ENCODE data around the gene PDLIM7. TPM values are rescaled to one million over a fixed set of nuclear protein-coding genes. Genes with fewer than 3 reads are reported as not detected.
A peak's percentile ranks its signal among the peaks of the same experiment; 100 is the strongest.

Gene PDLIM7
- total and polyA plus RNA-seq, 2 of the 8 experiments (the other 6 are each of a cell fraction or from before 2014, with no cell fraction given): 67.3 to 94.2 TPM

DNA sequence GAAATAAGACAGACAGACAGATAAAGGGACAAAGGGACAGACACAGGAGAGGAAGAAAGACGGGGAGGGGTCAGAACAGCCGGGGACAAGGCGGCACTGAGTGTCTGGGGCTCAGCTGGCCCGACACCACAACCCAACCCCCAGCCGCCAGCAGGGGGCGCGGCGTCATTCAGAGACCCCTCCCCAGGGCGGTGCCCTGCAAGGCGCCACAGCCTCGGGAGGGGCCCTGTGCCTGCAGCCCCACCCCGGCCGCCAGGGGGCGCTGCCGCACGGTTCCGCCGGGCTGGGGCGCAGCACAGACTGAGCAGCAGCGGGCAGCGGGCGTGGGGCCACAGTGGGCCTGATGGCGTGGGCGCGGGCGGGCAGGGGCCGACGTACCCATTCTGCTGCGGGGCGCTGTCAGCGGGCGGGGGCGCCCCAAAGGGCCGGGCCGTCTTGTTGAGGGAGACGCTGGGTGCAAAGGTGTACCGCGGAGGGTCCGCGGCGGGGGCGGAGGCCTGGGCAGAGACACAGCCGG is 5.9 kb downstream of the PDLIM7 start (continued):
- TF ChIP-seq FOSL1 (IDR thresholded peaks at IDR 0.05; ENCODE audit: insufficient read depth, low read depth, low read length) (no peak), POU5F1 (IDR thresholded peaks at IDR 0.05; ENCODE audit: low read depth, low read length) (no peak), SIRT6 (IDR thresholded peaks at IDR 0.05; ENCODE audit: low read length) (no peak), BACH1 (IDR thresholded peaks at IDR 0.05; ENCODE audit: low read length) (no peak), JUND (IDR thresholded peaks at IDR 0.05; ENCODE audit: low read length) (no peak), CREB1 (IDR thresholded peaks at IDR 0.05) (peak; percentile 78), RBBP5 (IDR thresholded peaks at IDR 0.05; ENCODE audit: borderline replicate concordance, low read depth, low read length) (no peak), TBP (IDR thresholded peaks at IDR 0.05; ENCODE audit: low read depth, low read length) (no peak), TEAD4 (IDR thresholded peaks at IDR 0.05; ENCODE audit: low read depth, low read length) (0 out of 2 replicates have a peak, but pooled peaks have one; percentile 9), SP1 (IDR thresholded peaks at IDR 0.05; ENCODE audit: low read depth, low read length) (peak; percentile 66; the same call in 1 of the 2 replicates), SP4 (IDR thresholded peaks at IDR 0.05; ENCODE audit: low read length) (no peak)
- TF ChIP-seq, protein P1, sequence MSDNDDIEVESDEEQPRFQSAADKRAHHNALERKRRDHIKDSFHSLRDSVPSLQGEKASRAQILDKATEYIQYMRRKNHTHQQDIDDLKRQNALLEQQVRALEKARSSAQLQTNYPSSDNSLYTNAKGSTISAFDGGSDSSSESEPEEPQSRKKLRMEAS (IDR thresholded peaks at IDR 0.05): no peak
- TF ChIP-seq, protein P2, sequence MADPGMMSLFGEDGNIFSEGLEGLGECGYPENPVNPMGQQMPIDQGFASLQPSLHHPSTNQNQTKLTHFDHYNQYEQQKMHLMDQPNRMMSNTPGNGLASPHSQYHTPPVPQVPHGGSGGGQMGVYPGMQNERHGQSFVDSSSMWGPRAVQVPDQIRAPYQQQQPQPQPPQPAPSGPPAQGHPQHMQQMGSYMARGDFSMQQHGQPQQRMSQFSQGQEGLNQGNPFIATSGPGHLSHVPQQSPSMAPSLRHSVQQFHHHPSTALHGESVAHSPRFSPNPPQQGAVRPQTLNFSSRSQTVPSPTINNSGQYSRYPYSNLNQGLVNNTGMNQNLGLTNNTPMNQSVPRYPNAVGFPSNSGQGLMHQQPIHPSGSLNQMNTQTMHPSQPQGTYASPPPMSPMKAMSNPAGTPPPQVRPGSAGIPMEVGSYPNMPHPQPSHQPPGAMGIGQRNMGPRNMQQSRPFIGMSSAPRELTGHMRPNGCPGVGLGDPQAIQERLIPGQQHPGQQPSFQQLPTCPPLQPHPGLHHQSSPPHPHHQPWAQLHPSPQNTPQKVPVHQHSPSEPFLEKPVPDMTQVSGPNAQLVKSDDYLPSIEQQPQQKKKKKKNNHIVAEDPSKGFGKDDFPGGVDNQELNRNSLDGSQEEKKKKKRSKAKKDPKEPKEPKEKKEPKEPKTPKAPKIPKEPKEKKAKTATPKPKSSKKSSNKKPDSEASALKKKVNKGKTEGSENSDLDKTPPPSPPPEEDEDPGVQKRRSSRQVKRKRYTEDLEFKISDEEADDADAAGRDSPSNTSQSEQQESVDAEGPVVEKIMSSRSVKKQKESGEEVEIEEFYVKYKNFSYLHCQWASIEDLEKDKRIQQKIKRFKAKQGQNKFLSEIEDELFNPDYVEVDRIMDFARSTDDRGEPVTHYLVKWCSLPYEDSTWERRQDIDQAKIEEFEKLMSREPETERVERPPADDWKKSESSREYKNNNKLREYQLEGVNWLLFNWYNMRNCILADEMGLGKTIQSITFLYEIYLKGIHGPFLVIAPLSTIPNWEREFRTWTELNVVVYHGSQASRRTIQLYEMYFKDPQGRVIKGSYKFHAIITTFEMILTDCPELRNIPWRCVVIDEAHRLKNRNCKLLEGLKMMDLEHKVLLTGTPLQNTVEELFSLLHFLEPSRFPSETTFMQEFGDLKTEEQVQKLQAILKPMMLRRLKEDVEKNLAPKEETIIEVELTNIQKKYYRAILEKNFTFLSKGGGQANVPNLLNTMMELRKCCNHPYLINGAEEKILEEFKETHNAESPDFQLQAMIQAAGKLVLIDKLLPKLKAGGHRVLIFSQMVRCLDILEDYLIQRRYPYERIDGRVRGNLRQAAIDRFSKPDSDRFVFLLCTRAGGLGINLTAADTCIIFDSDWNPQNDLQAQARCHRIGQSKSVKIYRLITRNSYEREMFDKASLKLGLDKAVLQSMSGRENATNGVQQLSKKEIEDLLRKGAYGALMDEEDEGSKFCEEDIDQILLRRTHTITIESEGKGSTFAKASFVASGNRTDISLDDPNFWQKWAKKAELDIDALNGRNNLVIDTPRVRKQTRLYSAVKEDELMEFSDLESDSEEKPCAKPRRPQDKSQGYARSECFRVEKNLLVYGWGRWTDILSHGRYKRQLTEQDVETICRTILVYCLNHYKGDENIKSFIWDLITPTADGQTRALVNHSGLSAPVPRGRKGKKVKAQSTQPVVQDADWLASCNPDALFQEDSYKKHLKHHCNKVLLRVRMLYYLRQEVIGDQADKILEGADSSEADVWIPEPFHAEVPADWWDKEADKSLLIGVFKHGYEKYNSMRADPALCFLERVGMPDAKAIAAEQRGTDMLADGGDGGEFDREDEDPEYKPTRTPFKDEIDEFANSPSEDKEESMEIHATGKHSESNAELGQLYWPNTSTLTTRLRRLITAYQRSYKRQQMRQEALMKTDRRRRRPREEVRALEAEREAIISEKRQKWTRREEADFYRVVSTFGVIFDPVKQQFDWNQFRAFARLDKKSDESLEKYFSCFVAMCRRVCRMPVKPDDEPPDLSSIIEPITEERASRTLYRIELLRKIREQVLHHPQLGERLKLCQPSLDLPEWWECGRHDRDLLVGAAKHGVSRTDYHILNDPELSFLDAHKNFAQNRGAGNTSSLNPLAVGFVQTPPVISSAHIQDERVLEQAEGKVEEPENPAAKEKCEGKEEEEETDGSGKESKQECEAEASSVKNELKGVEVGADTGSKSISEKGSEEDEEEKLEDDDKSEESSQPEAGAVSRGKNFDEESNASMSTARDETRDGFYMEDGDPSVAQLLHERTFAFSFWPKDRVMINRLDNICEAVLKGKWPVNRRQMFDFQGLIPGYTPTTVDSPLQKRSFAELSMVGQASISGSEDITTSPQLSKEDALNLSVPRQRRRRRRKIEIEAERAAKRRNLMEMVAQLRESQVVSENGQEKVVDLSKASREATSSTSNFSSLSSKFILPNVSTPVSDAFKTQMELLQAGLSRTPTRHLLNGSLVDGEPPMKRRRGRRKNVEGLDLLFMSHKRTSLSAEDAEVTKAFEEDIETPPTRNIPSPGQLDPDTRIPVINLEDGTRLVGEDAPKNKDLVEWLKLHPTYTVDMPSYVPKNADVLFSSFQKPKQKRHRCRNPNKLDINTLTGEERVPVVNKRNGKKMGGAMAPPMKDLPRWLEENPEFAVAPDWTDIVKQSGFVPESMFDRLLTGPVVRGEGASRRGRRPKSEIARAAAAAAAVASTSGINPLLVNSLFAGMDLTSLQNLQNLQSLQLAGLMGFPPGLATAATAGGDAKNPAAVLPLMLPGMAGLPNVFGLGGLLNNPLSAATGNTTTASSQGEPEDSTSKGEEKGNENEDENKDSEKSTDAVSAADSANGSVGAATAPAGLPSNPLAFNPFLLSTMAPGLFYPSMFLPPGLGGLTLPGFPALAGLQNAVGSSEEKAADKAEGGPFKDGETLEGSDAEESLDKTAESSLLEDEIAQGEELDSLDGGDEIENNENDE (IDR thresholded peaks at IDR 0.05; ENCODE audit: insufficient replicate concordance, low read length): no peak

Measured in H1 (cell line).